ENCODE data around the gene OSCAR.
"Not testable (repeated sequence)": the region's sequence is repeated elsewhere in the genome, so short reads cannot be mapped to it uniquely, and the experiment has no call there.

The OSCAR gene

DNA sequence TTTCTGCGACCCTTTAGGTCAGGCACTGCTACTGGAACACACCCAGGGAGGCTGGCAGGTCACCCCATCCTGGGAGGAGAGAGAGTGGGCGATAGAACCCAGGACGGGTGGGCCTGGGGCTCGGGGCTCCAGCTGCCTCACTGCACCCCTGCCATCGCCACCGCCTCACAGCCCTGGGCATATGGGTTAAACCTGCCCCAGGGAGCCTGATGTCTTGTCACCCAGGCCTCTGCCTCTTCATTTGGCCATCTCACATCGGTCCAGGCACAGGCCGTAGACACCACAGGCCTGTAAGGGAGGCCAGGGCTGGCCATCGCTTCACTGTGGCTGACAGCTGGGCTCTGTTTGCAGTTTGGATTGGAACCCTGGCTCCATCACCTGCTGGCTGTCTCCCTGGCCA is 25.1 kb upstream of the OSCAR start:
- no peak for DNase-seq

GRCh38 chr19:54124393-54124792 is 23.8 kb upstream of the OSCAR start:
- no peak for DNase-seq

GRCh38 chr19:54123682-54124081 is 23.1 kb upstream of the OSCAR start:
- DNase-seq = no peak

GRCh38 chr19:54121259-54121658 is 20.7 kb upstream of the OSCAR start:
- DNase-seq = no peak

- DNase-seq = peak; percentile 100
Observed at GRCh38 chr19:54115109-54116063, 14.8 kb upstream of the OSCAR start, which contains the start of the genes PRPF31 and TFPT. TSS of gene PRPF31 (plus strand) at chr19:54115754. CDS start at chr19:54118279, 2,525 bp downstream. TSS of gene TFPT (minus strand) at chr19:54115657. CDS start at chr19:54115269, 388 bp downstream.

DNA sequence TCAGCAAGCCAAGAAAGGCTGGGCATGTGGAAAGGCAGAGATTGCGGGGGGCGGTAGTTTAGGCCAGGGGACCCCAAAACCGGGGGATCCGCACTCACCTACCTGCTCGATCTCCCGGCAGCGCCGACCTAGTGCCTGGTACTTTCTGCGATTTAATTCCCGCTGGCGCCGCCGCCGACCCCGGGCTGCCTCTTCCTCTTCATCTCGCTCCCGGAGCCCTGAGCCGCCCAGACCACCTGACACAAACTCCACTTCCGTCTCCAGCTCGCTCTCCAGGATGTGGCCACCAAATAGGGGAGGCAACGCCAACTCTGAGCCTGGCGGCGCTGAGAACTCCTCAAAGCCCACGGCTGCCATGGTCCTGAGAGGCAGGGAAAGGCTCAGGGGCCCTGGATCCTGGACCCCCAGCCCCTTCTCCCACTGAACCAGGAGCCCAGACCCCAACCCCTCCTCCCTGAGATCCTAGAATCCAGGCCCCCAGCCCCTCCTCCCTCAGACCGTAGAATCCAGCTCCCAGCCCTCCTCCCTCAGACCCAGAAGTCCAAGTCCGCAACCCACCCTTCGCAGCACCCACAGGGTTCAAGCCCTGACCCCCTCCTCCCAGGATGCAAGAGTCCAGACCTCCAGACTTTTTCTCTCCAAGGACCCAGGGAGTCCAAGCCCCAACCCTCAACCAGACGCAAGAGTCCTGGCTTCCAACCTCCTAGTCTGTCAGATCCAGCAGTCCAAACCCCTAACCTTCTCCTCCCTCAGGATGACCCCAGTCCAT is 13.9 kb upstream of the OSCAR start:
- DNase-seq = peak; percentile 62

DNA sequence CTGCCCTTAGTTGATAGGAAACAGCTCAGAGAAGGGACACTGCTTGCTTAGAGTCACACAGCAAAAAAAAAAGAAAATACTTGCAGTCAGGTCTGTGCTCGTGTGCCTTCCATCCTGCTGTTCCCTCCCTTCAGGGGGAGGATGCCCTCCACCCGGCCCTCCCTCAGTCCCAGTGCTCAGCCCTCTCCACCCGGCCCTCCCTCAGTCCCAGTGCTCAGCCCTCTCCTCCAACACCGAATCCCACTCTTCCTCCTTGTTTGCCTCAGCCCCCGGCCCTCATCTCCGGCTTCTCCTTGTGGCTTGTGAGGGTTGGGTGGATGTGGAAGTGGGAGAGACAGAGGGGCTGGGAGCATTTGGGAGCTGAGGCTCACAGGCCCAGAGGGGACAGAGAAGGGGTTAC is 9.0 kb upstream of the OSCAR start:
- no peak for DNase-seq

DNA sequence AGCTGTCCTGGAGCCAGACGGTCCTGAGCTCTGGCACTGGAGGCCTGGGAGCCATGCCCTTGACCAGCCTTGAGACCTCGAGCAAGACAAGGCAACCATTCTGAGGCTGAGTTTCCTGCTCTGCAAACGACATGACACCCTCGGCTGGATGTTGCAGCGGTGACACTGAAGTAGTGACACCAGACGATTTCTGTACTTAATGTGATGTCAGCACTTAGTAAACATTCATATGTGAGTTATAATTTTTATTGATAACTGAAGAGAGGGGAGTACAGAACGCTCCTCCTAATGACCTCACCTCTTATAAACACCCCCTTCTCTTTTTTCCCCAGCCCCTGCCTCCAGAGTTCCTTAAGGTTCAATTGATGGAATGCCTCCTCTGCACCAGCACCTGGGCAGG is 7.9 kb upstream of the OSCAR start:
- no peak for DNase-seq

DNA sequence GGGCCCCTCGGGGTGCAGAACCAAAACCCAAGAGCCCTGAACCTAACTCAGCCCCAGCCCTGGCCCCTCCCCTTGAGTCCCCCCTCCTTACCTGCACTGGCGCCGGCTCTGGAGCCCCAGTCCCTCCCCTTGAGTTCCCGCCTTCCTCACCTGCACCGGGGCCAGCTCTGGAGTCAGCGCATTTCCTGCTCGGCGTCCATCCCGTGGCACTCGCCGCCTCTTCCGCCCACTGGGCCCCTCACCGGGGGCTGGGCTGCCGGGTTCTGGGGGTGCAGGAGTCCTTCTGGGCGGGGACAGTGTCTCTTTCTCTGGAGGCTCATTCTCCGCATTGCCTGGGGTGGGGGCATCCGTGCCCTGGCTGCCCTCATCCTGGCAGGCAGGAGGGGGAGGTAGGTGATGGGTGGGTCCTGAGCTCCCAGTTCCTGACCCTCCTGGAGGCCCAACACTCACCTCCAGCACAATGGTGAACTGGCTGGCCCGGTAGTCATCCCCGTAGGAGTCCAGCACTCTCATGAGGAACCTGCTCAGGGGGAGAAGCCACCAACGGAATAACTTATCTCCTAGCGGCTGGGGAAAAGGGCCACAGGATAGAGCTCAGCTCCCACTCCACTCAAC is 7.4 kb upstream of the OSCAR start:
- DNase-seq = no peak

DNA sequence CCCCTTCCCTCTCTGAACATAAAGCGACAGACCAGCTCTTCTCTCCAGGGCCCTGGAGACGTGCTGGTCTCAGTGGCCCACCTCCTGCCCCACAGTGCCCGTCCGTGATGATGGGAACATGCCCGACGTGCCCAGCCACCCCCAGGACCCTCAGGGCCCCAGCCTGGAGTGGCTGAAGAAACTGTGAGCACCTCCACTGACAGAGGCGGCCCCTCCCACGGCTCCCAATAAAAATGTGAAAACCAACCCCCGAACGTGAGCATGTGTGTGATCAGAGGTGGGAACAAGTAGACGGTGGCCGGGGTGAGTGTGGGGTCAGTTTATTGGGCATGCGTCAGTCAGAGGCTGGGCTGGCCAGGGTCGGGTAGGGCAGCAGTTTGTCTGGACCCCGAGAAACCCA is 6.1 kb upstream of the OSCAR start:
- DNase-seq = no peak

DNA sequence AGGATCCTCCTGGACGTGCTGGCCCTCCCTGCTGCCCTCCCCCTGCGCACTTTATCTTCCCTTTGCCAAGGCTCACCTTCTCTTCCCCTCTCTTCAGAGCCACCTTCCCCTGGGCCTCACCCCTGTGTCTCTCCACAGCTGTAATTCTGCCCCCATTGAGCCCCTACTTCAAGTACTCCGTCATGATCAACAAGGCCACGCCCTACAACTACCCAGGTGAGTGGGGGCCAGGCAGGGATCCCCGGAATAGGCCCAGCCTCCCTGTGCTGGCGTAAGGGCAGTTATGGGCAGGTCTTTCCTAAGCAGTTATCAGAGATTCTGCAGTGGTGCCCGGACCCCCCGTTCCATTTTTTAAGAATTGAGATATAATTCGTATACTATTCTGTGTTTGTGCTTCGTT is 5.2 kb upstream of the OSCAR start:
- DNase-seq = no peak

DNA sequence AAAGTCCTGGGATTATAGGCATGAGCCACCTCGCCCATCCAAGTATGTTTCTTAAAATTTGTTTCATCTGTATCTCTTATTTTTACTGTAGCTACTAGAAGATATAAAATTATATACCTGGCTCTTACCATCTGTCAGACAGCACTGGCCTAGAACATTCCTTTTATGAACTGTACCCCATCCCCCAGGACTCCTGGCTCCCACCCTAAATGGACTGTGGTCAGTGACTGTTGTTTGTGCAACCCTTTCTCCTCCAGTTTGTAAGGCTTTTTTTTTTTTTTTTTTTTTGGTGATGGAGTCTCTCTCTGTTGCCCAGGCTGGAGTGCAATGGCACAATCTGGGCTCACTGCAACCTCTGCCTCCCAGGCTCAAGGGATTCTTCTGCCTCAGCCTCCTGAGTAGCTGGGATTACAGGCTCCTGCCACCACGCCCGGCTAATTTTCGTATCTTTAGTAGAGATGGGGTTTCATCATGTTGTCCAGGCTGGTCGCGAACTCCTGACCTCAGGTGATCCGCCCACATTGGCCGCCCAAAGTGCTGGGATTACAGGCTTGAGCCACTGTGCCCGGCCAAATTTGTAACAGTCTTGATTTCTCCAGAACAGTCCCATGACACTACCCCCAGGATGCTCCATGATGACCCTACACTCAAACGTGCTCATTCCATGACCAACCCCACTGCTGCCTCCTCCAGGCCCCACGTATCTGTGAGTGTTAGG is 4.6 kb upstream of the OSCAR start:
- no peak for DNase-seq

DNA sequence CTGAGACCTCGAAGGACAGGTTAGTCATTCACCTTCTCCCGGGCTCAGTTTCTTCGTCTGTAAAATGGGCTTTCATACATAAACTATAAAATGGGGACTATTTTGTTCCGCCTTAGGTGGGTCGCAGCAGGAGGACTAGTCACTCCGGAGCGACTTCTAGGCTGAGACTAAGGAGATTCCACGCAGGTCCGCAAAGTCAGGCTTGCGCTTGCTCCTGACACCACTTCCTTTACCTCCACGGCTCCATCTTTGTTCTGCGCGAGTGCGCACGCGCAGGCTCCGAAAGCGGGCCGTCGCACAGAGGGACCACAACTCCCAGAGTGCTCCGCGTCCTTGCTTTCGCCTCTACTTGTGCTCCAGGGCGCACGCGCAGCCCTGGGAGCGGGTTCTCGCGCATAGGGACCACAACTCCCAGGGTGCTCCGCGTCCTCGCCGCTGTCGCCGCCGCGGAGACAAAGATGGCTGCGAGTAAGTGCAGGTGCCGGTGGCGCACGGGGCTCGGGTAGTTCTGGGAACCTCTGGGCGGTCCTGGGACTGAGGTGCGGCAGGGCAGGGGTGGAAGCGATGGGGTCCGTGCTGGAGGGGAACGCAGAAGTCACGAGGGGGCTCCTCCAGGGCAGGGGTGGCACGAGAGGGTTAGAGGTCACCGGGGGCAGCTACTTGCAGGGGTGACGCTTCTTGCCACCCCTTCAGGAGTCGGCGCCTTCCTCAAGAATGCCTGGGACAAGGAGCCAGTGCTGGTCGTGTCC is 2.0 kb upstream of the OSCAR start, which contains the start of gene NDUFA3:
Gene NDUFA3, plus strand, starts transcription at position 435 of the 749 bp plus-strand sequence. Its CDS starts 24 bp downstream, at position 459.
- DNase-seq = peak; percentile 100

- DNase-seq = not testable (repeated sequence)
Observed at GRCh38 chr19:54099903-54100255, 724 bp downstream of the OSCAR start.

- DNase-seq = no peak
Observed at GRCh38 chr19:54099190-54099902, 1.3 kb downstream of the OSCAR start.

DNA sequence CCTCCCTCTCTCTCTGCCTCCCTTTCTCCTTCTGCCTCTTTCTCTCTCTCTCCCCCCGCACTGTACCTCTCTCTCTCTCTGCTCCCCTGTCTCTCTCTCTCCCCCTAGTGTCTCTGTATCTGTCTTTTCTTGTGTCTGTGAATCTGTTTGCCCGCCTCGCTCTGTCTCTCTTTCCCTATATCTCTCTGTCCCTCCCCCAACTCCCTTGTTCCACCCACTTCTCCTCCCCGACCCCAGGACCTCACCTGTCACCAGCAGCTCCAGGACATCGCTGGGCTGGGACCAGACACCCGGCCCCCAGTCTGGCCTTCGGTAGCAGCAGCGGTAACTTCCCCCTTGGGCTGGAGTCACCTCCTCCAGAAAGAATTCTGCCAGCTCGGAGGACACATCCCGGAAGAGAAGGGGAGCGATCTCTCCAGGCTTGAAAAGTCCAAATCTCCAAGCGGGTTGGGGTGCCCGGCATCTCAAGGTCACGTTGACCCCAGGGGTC is 3.9 kb downstream of the OSCAR start:
- no peak for DNase-seq

GRCh38 chr19:54095859-54096616 is 4.6 kb downstream of the OSCAR start:
- DNase-seq = peak; percentile 72

- no peak for DNase-seq
Observed at GRCh38 chr19:54095136-54095858, 5.3 kb downstream of the OSCAR start.

DNA sequence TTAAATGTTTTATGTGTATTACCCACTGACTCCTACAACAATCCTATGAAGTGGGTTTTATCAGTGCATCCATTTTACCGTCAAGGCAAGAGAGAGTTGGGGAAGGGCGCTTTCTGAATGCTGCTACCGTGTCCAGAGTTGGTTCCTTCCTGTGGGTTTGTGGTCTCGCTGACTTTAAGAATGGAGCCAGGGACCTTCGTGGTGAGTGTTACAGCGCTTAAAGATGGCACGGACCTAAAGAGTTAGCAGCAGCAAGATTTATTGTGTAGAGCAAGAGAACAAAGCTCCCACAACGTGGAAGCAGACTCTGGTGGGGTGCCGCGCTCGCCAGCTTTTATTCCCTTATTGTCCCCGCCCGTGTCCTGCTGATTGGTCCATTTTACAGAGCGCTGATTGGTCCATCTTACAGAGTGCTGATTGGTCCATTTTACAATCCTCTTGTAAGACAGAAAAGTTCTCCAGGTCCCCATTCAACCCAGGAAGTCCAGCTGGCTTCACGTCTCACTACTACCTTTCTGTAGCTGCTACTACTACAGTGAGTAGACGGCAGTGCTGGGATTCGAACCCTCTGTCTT is 6.1 kb downstream of the OSCAR start:
- DNase-seq = no peak

Measured in NCI-H2227 treated with DMSO at 0.1 percent for 48 hours (cell line).